ENCODE results near the gene PPP5C.

The PPP5C gene

DNA sequence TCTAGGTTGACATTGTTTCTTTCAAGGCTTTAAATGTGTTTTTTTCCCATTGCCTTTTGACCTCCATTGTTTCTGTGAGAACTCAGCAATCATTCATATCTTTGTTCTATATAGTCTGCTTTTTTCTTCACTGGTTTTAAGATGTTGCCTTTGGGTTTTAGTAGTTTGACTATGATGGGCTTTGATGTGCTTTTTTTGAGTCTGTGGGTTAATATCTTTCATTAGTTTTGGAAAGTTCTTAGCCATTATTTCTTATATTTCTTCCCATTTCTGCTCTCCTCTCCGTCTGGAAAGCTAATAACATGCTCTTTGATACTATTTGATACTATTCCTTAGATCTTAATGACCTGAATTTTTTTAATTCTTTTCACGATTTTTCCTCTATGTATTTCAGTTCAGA, 33.8 kb downstream of the PPP5C start:
- TF ChIP-seq, protein P1, sequence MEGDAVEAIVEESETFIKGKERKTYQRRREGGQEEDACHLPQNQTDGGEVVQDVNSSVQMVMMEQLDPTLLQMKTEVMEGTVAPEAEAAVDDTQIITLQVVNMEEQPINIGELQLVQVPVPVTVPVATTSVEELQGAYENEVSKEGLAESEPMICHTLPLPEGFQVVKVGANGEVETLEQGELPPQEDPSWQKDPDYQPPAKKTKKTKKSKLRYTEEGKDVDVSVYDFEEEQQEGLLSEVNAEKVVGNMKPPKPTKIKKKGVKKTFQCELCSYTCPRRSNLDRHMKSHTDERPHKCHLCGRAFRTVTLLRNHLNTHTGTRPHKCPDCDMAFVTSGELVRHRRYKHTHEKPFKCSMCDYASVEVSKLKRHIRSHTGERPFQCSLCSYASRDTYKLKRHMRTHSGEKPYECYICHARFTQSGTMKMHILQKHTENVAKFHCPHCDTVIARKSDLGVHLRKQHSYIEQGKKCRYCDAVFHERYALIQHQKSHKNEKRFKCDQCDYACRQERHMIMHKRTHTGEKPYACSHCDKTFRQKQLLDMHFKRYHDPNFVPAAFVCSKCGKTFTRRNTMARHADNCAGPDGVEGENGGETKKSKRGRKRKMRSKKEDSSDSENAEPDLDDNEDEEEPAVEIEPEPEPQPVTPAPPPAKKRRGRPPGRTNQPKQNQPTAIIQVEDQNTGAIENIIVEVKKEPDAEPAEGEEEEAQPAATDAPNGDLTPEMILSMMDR (IDR thresholded peaks at IDR 0.05), result no peak
- H3K9me3 ChIP-seq, result no peaks in the 10 kb centered on the region
- H3K36me3 ChIP-seq, result peaks cover 16 to 61% (median 60%) of the 10 kb centered on the region in 3 donors
- intact Hi-C loops (cut with DNase I; ENCODE audit: low total_unique reads), result no loop called here
- H3K27ac ChIP-seq, result peak overlapping the region; percentile 55 to 56
- peaks cover 5 to 49% (median 27%) of the 10 kb centered on the region in 4 donors for H3K4me1 ChIP-seq
- no peak overlapping the region for H3K4me3 ChIP-seq
- no peak for DNase-seq
- H3K27me3 ChIP-seq, result no peaks in the 10 kb centered on the region

DNA sequence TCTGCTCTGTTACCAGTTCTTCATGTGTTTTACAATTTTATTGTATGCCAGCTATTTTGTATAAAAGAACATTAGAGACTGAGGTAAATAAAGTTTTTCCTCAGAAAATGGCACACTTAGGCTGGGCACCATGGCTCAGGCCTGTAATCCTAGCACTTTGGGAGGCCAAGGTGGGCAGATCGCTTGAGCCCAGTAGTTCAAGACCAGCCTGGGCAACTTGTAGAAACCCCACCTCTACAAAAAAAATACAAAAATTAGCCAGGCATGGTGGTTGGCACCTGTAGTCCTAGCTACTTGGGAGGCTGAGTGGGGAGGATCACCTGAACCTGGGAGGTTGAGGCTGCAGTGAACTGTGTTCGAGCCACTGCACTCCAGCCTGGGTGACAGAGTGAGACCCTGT, 34.5 kb downstream of the PPP5C start:
- H3K4me3 ChIP-seq, result no peak overlapping the region
- peaks cover 5 to 49% (median 27%) of the 10 kb centered on the region in 4 donors for H3K4me1 ChIP-seq
- intact Hi-C loops (cut with DNase I; ENCODE audit: low total_unique reads), result no loop called here
- TF ChIP-seq, protein P1 (IDR thresholded peaks at IDR 0.05), result no peak
- H3K36me3 ChIP-seq, result peaks cover 11 to 60% (median 58%) of the 10 kb centered on the region in 3 donors
- peak in 1 of 2 donors; percentile 21 for DNase-seq
- peak overlapping the region; percentile 22 to 23 for H3K27ac ChIP-seq
- no peaks in the 10 kb centered on the region for H3K9me3 ChIP-seq
- H3K27me3 ChIP-seq, result no peaks in the 10 kb centered on the region

DNA sequence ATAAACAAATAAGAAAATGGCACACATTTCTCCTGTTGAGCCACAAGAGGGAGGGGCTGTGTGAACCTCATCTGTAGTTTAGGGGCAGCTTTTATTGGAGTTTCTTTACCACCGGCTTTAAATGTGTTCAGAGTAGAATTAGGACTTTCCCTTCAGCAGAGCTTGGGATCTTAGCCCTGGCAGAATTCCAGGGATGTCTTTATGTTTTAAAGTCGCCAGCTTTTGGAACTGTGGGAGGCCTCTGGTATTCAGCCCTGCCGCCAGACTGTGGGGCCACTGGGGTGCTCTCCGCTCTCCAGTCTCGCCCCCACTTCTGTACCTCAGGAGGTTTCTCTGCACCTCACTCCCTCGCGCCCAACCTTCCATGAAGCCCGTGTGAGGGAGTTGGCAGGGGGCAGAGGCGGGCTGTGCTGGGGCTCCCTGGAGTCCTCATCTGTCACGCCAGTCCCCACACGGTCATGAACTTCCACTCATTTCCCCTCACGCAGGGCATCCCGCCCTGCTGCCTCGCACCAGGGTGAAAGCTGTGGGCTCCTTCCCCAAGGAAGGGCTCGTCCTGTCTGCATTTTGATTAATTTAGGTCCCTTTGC, 35.0 kb downstream of the PPP5C start:
- Histone ChIP-seq H3K27ac (peak overlapping the region; percentile 22 to 23), H3K4me3 (no peak overlapping the region), H3K27me3 (no peaks in the 10 kb centered on the region), H3K36me3 (peaks cover 6 to 60% (median 58%) of the 10 kb centered on the region in 3 donors), H3K9me3 (no peaks in the 10 kb centered on the region), H3K4me1 (peaks cover 5 to 48% (median 27%) of the 10 kb centered on the region in 4 donors)
- TF ChIP-seq, protein P1 (IDR thresholded peaks at IDR 0.05), result no peak
- DNase-seq, result no peak
- intact Hi-C loops (cut with DNase I; ENCODE audit: low total_unique reads), result no loop called here

DNA sequence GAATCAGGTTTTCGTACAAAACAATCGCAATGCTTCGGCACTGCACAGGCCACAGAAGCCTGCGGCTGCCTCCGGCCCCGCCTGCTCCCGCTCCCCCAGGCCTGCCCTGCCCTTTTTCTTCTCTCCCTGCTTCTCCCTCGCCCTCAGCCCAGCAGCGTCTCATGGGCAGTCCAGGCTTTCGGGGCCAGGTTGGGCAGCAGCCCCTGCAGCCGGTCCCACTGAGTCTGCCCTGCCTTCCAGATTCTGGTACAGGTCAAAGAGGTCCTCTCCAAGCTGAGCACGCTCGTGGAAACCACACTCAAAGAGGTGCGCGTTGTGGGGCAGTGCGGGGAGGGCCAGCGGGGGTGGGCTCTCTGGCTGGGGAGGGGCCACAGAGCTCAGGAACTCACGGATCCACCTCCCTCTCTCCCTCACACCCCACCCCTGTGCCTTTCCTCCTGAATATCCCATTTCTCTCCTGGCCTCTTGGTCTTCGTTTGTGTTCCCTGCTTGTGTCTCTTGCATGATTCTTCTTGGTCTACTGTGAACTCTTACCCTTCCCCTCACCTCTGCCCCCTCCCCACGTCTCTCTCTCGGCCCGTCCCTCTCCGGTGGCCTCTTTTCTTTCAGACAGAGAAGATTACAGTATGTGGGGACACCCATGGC, 36.4 kb downstream of the PPP5C start:
- TF ChIP-seq, protein P1 (IDR thresholded peaks at IDR 0.05), result no peak
- no peak for DNase-seq
- Histone ChIP-seq H3K4me1 (peaks cover 5 to 33% (median 16%) of the 10 kb centered on the region in 4 donors), H3K27ac (no peak overlapping the region), H3K4me3 (no peak overlapping the region), H3K9me3 (no peaks in the 10 kb centered on the region), H3K36me3 (peaks cover 14 to 68% (median 66%) of the 10 kb centered on the region in 3 donors), H3K27me3 (no peaks in the 10 kb centered on the region)
- intact Hi-C loops (cut with DNase I; ENCODE audit: low total_unique reads), result no loop called here

DNA sequence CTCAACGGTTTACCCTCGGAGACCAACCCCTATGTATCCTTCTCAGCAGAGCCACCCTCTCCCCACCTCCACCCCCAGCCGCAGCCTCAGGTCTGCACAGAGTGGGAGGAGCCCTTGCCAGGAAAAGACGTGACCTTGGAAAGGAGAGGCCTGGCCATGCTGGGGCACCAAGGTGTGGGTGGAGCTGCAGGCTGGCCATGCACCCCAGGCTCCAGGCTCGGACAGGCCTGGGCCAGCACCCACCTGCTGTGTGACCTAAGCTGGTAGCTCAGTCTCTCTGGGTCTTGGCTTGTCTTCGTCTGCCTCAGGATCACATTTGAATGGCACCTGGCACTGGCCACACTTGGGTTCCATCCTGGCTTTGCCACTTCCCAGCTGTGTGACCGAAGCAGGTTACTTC, 37.0 kb downstream of the PPP5C start:
- no peak overlapping the region for H3K4me3 ChIP-seq
- peaks cover 19 to 73% (median 72%) of the 10 kb centered on the region in 3 donors for H3K36me3 ChIP-seq
- H3K27me3 ChIP-seq, result no peaks in the 10 kb centered on the region
- TF ChIP-seq, protein P1 (IDR thresholded peaks at IDR 0.05), result no peak
- intact Hi-C loops (cut with DNase I; ENCODE audit: low total_unique reads), result no loop called here
- H3K4me1 ChIP-seq, result peaks cover 3 to 28% (median 11%) of the 10 kb centered on the region in 4 donors
- no peak for DNase-seq
- no peak overlapping the region for H3K27ac ChIP-seq
- no peaks in the 10 kb centered on the region for H3K9me3 ChIP-seq
